22Rv1 (cell line): Measurements from ENCODE around the gene DDX25.
A peak's percentile ranks its signal among the peaks of the same experiment; 100 is the strongest.
"Not testable (repeated sequence)": the region's sequence is repeated elsewhere in the genome, so short reads cannot be mapped to it uniquely, and the experiment has no call there.

Source experiments
- H3K27ac ChIP-seq: fragments of 450-650 bp; 2 replicates; pipeline ENCODE4 v1.5.1; 2017
- CTCF ChIP-seq: fragments of 450-650 bp; IDR thresholded peaks from 2 replicates; pipeline ENCODE4 v1.5.1; 2017; ENCODE audit warnings: mild to moderate bottlenecking
- ZFX ChIP-seq: fragments of 450-650 bp; IDR thresholded peaks from 2 replicates; pipeline ENCODE4 v1.6.1; 2017; ENCODE audit warnings: antibody characterized with exemption, borderline replicate concordance

DDX25 gene

GRCh38 chr11:125910226-125910849, 6.0 kb downstream of the DDX25 start:
- TF ChIP-seq ZFX (no peak), CTCF (no peak)
- no peak overlapping the region for H3K27ac ChIP-seq

- TF ChIP-seq CTCF: peak; percentile 39
- not testable (repeated sequence) for H3K27ac ChIP-seq
Observed at GRCh38 chr11:125914601-125915000, 10.3 kb downstream of the DDX25 start.

GRCh38 chr11:125916683-125917347, 12.5 kb downstream of the DDX25 start:
- no peak for TF ChIP-seq CTCF
- no peak for TF ChIP-seq ZFX
- no peak overlapping the region for H3K27ac ChIP-seq

- TF ChIP-seq CTCF (no peak; the same call in 1 of the 2 replicates), ZFX (no peak)
- H3K27ac ChIP-seq: no peak overlapping the region
Observed at GRCh38 chr11:125918140-125918840, 14.0 kb downstream of the DDX25 start.

- no peak overlapping the region for H3K27ac ChIP-seq
- TF ChIP-seq ZFX (no peak), CTCF (no peak)
Observed at GRCh38 chr11:125921042-125921441, 16.7 kb downstream of the DDX25 start.

GRCh38 chr11:125922156-125922555, 17.8 kb downstream of the DDX25 start:
- TF ChIP-seq ZFX: no peak
- TF ChIP-seq CTCF: no peak
- H3K27ac ChIP-seq: no peak overlapping the region
